Endothelial cell of umbilical vein (primary cell): ENCODE data around the gene KIAA0825. TPM values are rescaled to one million over a fixed set of nuclear protein-coding genes. Genes with fewer than 3 reads are reported as not detected.

Source experiments
- BruUV-seq: library from RNA; stranded (reverse); fragments of 400-500 nt; replicated peaks from 2 replicates; lab custom pipeline; 2021; lab: Mats Ljungman, UMichigan
- CTCF ChIA-PET: fragments of 300-600, 350-600 bp; sonication (Branson Sonifier 250); formaldehyde crosslinking; loops from one replicate; lab custom pipeline; 2021; ENCODE audit warnings: antibody characterized with exemption, inconsistent platforms; lab: Charles Lee
- POLR2A ChIA-PET: fragments of 300-600, 350-600 bp; sonication (Branson Sonifier 250); formaldehyde crosslinking; loops from one replicate; lab custom pipeline; 2021; ENCODE audit warnings: antibody characterized with exemption, inconsistent platforms; lab: Charles Lee
- DNase-seq: peaks from one replicate; pipeline ENCODE4 v3.0.0-alpha.2; 2011; ENCODE audit warnings: low read depth, low spot score
- FAIRE-seq: peaks from 2 replicates; lab custom pipeline; 2011; peaks lifted over from hg19 to GRCh38; lab: Jason Lieb, UNC
- H2AFZ ChIP-seq: 2 replicates; pipeline ENCODE4 v1.6.0; 2012; ENCODE audit warnings: low read depth, low read length, control low read depth, inconsistent platforms
- H3K27ac ChIP-seq: 2 replicates; pipeline ENCODE4 v1.5.1; 2011; ENCODE audit warnings: low read depth, mild to moderate bottlenecking, control low read depth, low read length, moderate library complexity; ENCODE audit not compliant: insufficient read depth
- H3K27me3 ChIP-seq, 2 experiments: 2 replicates each; pipeline versions ENCODE4 v1.6.0 to v1.6.1; 2011; ENCODE audit warnings: low read length in 2 of 2, mixed read lengths in 1 of 2; ENCODE audit not compliant: control insufficient read depth in 2 of 2, insufficient read depth in 2 of 2
- H3K36me3 ChIP-seq, 2 experiments: 2 replicates in 1 of 2; 3 replicates in 1 of 2; pipeline ENCODE4 v1.5.1; 2011; ENCODE audit warnings: low read length in 2 of 2, mild to moderate bottlenecking in 1 of 2, moderate library complexity in 1 of 2; ENCODE audit not compliant: control insufficient read depth in 2 of 2, insufficient read depth in 2 of 2; ENCODE audit errors: extremely low read depth in 1 of 2
- H3K4me1 ChIP-seq: 3 replicates; pipeline ENCODE4 v1.5.1; 2011; ENCODE audit warnings: mild to moderate bottlenecking, low read length; ENCODE audit not compliant: control insufficient read depth, insufficient read depth; ENCODE audit errors: extremely low read depth
- H3K4me2 ChIP-seq: 2 replicates; pipeline ENCODE4 v1.6.1; 2011; ENCODE audit warnings: low read length, control low read depth, mixed read lengths; ENCODE audit not compliant: insufficient read depth
- H3K4me3 ChIP-seq, 3 experiments: fragments of 200-600 bp in 1 of 3; sonication (generic), shearing (Covaris generic) in 1 of 3; replicated peaks in 1 of 3; 2 replicates each; pipeline ENCODE4 v1.5.1; 2011 to 2016; ENCODE audit warnings: control low read depth in 3 of 3, low read length in 3 of 3, mild to moderate bottlenecking in 2 of 3, inconsistent platforms in 1 of 3, low read depth in 1 of 3, moderate library complexity in 1 of 3; ENCODE audit not compliant: insufficient read depth in 1 of 3
- H3K79me2 ChIP-seq: 2 replicates; pipeline ENCODE4 v1.6.0; 2012; ENCODE audit warnings: low read length, inconsistent platforms; ENCODE audit not compliant: control insufficient read depth, insufficient read depth
- H3K9ac ChIP-seq: replicated peaks from 2 replicates; pipeline ENCODE3; 2011; ENCODE audit warnings: low read length, control low read depth; ENCODE audit not compliant: insufficient read depth; ENCODE audit errors: extremely low read depth
- H3K9me1 ChIP-seq: replicated peaks from 3 replicates; pipeline ENCODE4 v1.6.0; 2011; ENCODE audit warnings: mild to moderate bottlenecking, low read length; ENCODE audit not compliant: control insufficient read depth, insufficient read depth; ENCODE audit errors: extremely low read depth
- H3K9me3 ChIP-seq: replicated peaks from 2 replicates; pipeline ENCODE4 v1.5.1; 2012; ENCODE audit warnings: low read length, inconsistent platforms; ENCODE audit not compliant: control insufficient read depth, insufficient read depth
- H4K20me1 ChIP-seq: replicated peaks from 2 replicates; pipeline ENCODE3; 2011; ENCODE audit warnings: mild to moderate bottlenecking, low read length; ENCODE audit not compliant: control insufficient read depth, insufficient read depth; ENCODE audit errors: extremely low read depth
- CTCF ChIP-seq, 2 donors: IDR thresholded peaks; 1 replicate in 1 of 2; 2 replicates in 1 of 2; pipeline ENCODE4 v1.5.1; 2011; ENCODE audit warnings: low read length in 2 of 2, mild to moderate bottlenecking in 2 of 2, moderate library complexity in 2 of 2, control low read depth in 1 of 2, inconsistent platforms in 1 of 2, low read depth in 1 of 2; ENCODE audit not compliant: insufficient read depth in 1 of 2; ENCODE audit errors: extremely low read depth in 1 of 2
- EZH2 ChIP-seq: IDR thresholded peaks from 2 replicates; pipeline ENCODE4 v1.6.1; 2012; ENCODE audit warnings: borderline replicate concordance, low read depth, mild to moderate bottlenecking, moderate library complexity, low read length, inconsistent platforms; ENCODE audit not compliant: severe bottlenecking
- FOS ChIP-seq: IDR thresholded peaks from 2 replicates; pipeline ENCODE4 v1.6.1; 2011; ENCODE audit warnings: mild to moderate bottlenecking, low read length, moderate library complexity, borderline replicate concordance; ENCODE audit not compliant: insufficient read depth
- GATA2 ChIP-seq: IDR thresholded peaks from 2 replicates; pipeline ENCODE4 v1.7.0; 2011; ENCODE audit warnings: low read depth, mild to moderate bottlenecking, moderate library complexity, mixed read lengths, low read length; ENCODE audit not compliant: insufficient read length, insufficient read depth
- JUN ChIP-seq: IDR thresholded peaks from 2 replicates; pipeline ENCODE4 v1.6.1; 2011; ENCODE audit warnings: borderline replicate concordance, low read depth; ENCODE audit not compliant: insufficient read length, insufficient read depth
- MAX ChIP-seq: IDR thresholded peaks from 2 replicates; pipeline ENCODE4 v1.6.1; 2011; ENCODE audit not compliant: insufficient read depth, insufficient read length
- MYC ChIP-seq: IDR thresholded peaks from one replicate; pipeline ENCODE4 v1.6.1; 2011; ENCODE audit warnings: mild to moderate bottlenecking, low read depth, low read length
- POLR2A ChIP-seq: IDR thresholded peaks from 2 replicates; pipeline ENCODE4 v1.6.1; 2012; ENCODE audit warnings: low read depth, mild to moderate bottlenecking, control low read depth, low read length
- POLR2AphosphoS5 ChIP-seq: IDR thresholded peaks from 2 replicates; pipeline ENCODE4 v1.6.1; 2012; ENCODE audit warnings: low read depth, mild to moderate bottlenecking, control low read depth, low read length, moderate library complexity; ENCODE audit not compliant: insufficient read depth
- dilution Hi-C: fragments of 300-500 bp; cut with MboI; formaldehyde crosslinking; loops from one replicate; pipeline ENCODE4 v1.15.0; 2019; ENCODE audit warnings: low sequenced_read_pairs; ENCODE audit not compliant: extremely low pct_ligation_motif_present
- intact Hi-C: fragments of 100-400 bp; cut with micrococcal nuclease; formaldehyde crosslinking; loops from one replicate; pipeline ENCODE4 v1.10.0; 2022
- polyA plus RNA-seq, 4 experiments: library from polyadenylated mRNA; depleted of rRNA in 3 of 4; stranded (reverse) in 3 of 4; unstranded in 1 of 4; fragments of >200 nt; gene quantifications; 2 replicates each; pipeline versions ENCODE4 v1.2.1 to v1.2.3, GENCODE V29; 2011 to 2012; ENCODE audit warnings: missing spikeins in 1 of 4
- total RNA-seq: library from RNA; stranded (reverse); gene quantifications from 2 replicates; pipeline ENCODE4 v1.2.3, GENCODE V29; 2021

The KIAA0825 gene
- total and polyA plus RNA-seq, 2 donors (not counting 3 experiments of a cell fraction or from before 2014, with no cell fraction given): 0.15 to 1.1 TPM

GRCh38 chr5:94425396-94425795 lies 193.0 kb downstream of the KIAA0825 start:
- ChIA-PET POLR2A (no interaction called here), CTCF (no interaction called here)
- H3K4me2 ChIP-seq: no peak overlapping the region
- FAIRE-seq: no peak
- no peak overlapping the region for H3K4me3 ChIP-seq
- H3K9me3 ChIP-seq: no peaks in the 10 kb centered on the region
- H3K27me3 ChIP-seq: no peaks in the 10 kb centered on the region
- H3K79me2 ChIP-seq: no peaks in the 10 kb centered on the region
- DNase-seq: no peak
- BruUV-seq: no TSS peak
- H3K4me1 ChIP-seq: peaks cover 16% of the 10 kb centered on the region
- TF ChIP-seq CTCF (IDR thresholded peaks at IDR 0.05; ENCODE audit: extremely low read depth in 1 of 2, insufficient read depth in 1 of 2, low read depth in 1 of 2, low read length in 2 of 2) (no peak), EZH2 (no peak), POLR2A (no peak), FOS (no peak), POLR2AphosphoS5 (no peak), JUN (no peak), GATA2 (no peak), MYC (no peak), MAX (no peak)
- H4K20me1 ChIP-seq: no peaks in the 10 kb centered on the region
- no peak overlapping the region for H3K27ac ChIP-seq
- no peaks in the 10 kb centered on the region for H3K9me1 ChIP-seq
- H2AFZ ChIP-seq: no peak overlapping the region
- no peaks in the 10 kb centered on the region for H3K36me3 ChIP-seq
- intact Hi-C loops (no loop called here), dilution Hi-C loops (no loop called here)
- H3K9ac ChIP-seq: no peak overlapping the region
